Fibroblast of lung (primary cell): ENCODE measurements around the gene ZMYM1. TPM values are rescaled to one million over a fixed set of nuclear protein-coding genes. Genes with fewer than 3 reads are reported as not detected.

Experiments used
- DNase-seq, 2 donors: peaks; one replicate each; pipeline versions ENCODE4 v3.0.0 to v3.0.0-alpha.2; 2010; ENCODE audit warnings: low read depth in 2 of 2
- H2AFZ ChIP-seq: 2 replicates; pipeline ENCODE4 v1.5.1; 2012; ENCODE audit warnings: low read length, control low read depth, inconsistent platforms
- H3K27ac ChIP-seq: 2 replicates; pipeline ENCODE4 v1.5.1; 2011; ENCODE audit warnings: low read length, control low read depth; ENCODE audit not compliant: insufficient read depth
- H3K27me3 ChIP-seq: 2 replicates; pipeline ENCODE4 v1.5.1; 2011; ENCODE audit warnings: mild to moderate bottlenecking, low read length; ENCODE audit not compliant: control insufficient read depth, insufficient read depth
- H3K36me3 ChIP-seq: 2 replicates; pipeline ENCODE4 v1.5.1; 2011; ENCODE audit warnings: low read length; ENCODE audit not compliant: control insufficient read depth, insufficient read depth
- H3K4me1 ChIP-seq: 2 replicates; pipeline ENCODE4 v1.5.1; 2011; ENCODE audit warnings: low read length; ENCODE audit not compliant: control insufficient read depth, insufficient read depth; ENCODE audit errors: extremely low read depth
- H3K4me2 ChIP-seq: 2 replicates; pipeline ENCODE4 v1.5.1; 2011; ENCODE audit warnings: low read length, control low read depth; ENCODE audit not compliant: insufficient read depth; ENCODE audit errors: extremely low read depth
- H3K4me3 ChIP-seq, 4 experiments: fragments of 200-600 bp in 1 of 4; sonication (generic) in 1 of 4; replicated peaks in 1 of 4; 2 replicates each; pipeline ENCODE4 v1.5.1; 2011 to 2016; ENCODE audit warnings: low read length in 4 of 4, low read depth in 3 of 4, mild to moderate bottlenecking in 3 of 4, control low read depth in 2 of 4, inconsistent platforms in 1 of 4, mixed read lengths in 1 of 4; ENCODE audit not compliant: insufficient read depth in 1 of 4; ENCODE audit errors: control extremely low read depth in 1 of 4
- H3K79me2 ChIP-seq: 2 replicates; pipeline ENCODE4 v1.5.1; 2012; ENCODE audit warnings: mild to moderate bottlenecking, low read length, inconsistent platforms; ENCODE audit not compliant: control insufficient read depth, insufficient read depth
- H3K9ac ChIP-seq: 2 replicates; pipeline ENCODE4 v1.5.1; 2011; ENCODE audit warnings: mild to moderate bottlenecking, low read length, control low read depth; ENCODE audit not compliant: insufficient read depth
- H3K9me3 ChIP-seq: 2 replicates; pipeline ENCODE4 v1.5.1; 2012; ENCODE audit warnings: low read depth, low read length; ENCODE audit not compliant: control insufficient read depth, insufficient read depth
- H4K20me1 ChIP-seq: 2 replicates; pipeline ENCODE4 v1.5.1; 2011; ENCODE audit warnings: low read length; ENCODE audit not compliant: control insufficient read depth, insufficient read depth; ENCODE audit errors: extremely low read depth
- EZH2 ChIP-seq: IDR thresholded peaks from 2 replicates; pipeline ENCODE4 v1.5.1; 2012; ENCODE audit warnings: low read length, control low read depth, mild to moderate bottlenecking; ENCODE audit errors: missing control alignments
- polyA plus RNA-seq, 2 donors: library from polyadenylated mRNA; depleted of rRNA in 1 of 2; stranded (reverse) in 1 of 2; unstranded in 1 of 2; fragments of >200 nt; gene quantifications; 2 replicates each; pipeline ENCODE4 v1.2.1, GENCODE V29; 2011 to 2012; ENCODE audit warnings: missing spikeins in 1 of 2
- total RNA-seq: library from RNA; depleted of rRNA; stranded (reverse); fragments of >200 nt; gene quantifications from 2 replicates; pipeline ENCODE4 v1.2.1, GENCODE V29; 2014
- TF ChIP-seq, protein P1 (sequence below), 2 donors: IDR thresholded peaks in 1 of 2; conservative IDR thresholded peaks in 1 of 2; 1 replicate in 1 of 2; 2 replicates in 1 of 2; pipeline ENCODE4 v1.5.1; 2011 to 2012; ENCODE audit warnings: low read length in 2 of 2, control low read depth in 1 of 2, inconsistent platforms in 1 of 2, low read depth in 1 of 2, mild to moderate bottlenecking in 1 of 2

The ZMYM1 gene
- total and polyA plus RNA-seq, 2 donors (not counting 1 experiment from before 2014, with no cell fraction given) = 10.3 to 18.5 TPM

DNA sequence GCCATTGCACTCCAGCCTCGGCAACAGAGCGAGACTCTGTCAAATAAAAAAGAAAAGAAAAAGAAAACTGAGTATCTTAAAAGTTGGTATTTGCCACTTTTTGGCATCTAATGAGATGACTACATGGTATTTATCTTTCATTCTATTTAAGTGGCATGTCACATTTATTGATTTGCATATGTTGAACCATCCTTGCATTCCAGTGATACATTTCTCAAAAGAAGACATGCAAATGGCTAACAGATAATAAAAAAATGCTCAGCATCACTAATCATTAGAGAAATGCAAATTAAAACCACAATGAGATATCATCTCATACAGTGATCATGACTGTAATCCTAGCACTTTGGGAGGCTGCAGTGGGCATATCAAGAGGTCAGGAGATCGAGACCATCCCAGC is 85.7 kb downstream of the ZMYM1 start:
- TF ChIP-seq, protein P1, sequence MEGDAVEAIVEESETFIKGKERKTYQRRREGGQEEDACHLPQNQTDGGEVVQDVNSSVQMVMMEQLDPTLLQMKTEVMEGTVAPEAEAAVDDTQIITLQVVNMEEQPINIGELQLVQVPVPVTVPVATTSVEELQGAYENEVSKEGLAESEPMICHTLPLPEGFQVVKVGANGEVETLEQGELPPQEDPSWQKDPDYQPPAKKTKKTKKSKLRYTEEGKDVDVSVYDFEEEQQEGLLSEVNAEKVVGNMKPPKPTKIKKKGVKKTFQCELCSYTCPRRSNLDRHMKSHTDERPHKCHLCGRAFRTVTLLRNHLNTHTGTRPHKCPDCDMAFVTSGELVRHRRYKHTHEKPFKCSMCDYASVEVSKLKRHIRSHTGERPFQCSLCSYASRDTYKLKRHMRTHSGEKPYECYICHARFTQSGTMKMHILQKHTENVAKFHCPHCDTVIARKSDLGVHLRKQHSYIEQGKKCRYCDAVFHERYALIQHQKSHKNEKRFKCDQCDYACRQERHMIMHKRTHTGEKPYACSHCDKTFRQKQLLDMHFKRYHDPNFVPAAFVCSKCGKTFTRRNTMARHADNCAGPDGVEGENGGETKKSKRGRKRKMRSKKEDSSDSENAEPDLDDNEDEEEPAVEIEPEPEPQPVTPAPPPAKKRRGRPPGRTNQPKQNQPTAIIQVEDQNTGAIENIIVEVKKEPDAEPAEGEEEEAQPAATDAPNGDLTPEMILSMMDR (conservative IDR thresholded peaks at IDR 0.05 in 1 of 2, IDR thresholded peaks at IDR 0.05 in 1 of 2; ENCODE audit: low read depth in 1 of 2, low read length in 2 of 2) = no peak
- TF ChIP-seq EZH2 = no peak
- Histone ChIP-seq H3K4me1 (no peaks in the 10 kb centered on the region), H3K79me2 (no peaks in the 10 kb centered on the region), H3K4me3 (no peak overlapping the region), H3K27me3 (no peaks in the 10 kb centered on the region), H3K9me3 (no peaks in the 10 kb centered on the region), H3K4me2 (no peak overlapping the region), H3K36me3 (no peaks in the 10 kb centered on the region), H2AFZ (no peak overlapping the region), H3K9ac (no peak overlapping the region), H3K27ac (no peak overlapping the region), H4K20me1 (no peaks in the 10 kb centered on the region)
- DNase-seq = no peak

Other genes with a start within 250 kb of the ZMYM1 start
- gene SMIM12, start 219.6 kb upstream of the ZMYM1 start, total RNA-seq = 14.4 and 18.2 TPM in 2 replicates
- gene SMIM12, start 219.6 kb upstream of the ZMYM1 start, polyA plus RNA-seq = 59.7 and 66.0 TPM in 2 replicates
- not detected in 2 replicates for gene DLGAP3, start 149.7 kb upstream of the ZMYM1 start, total RNA-seq
- gene DLGAP3, start 149.7 kb upstream of the ZMYM1 start, polyA plus RNA-seq = 0.02 TPM in 1 of 2 replicates, not detected in the other
- 31.3 and 36.0 TPM in 2 replicates for gene TMEM35B, start 94.0 kb upstream of the ZMYM1 start, total RNA-seq
- gene TMEM35B, start 94.0 kb upstream of the ZMYM1 start, polyA plus RNA-seq = 33.1 and 45.0 TPM in 2 replicates
- gene ZMYM6, start 47.4 kb upstream of the ZMYM1 start, total RNA-seq = 18.0 and 21.1 TPM in 2 replicates
- gene ZMYM6, start 47.4 kb upstream of the ZMYM1 start, polyA plus RNA-seq = 9.2 and 12.4 TPM in 2 replicates
- gene SFPQ, start 113.8 kb downstream of the ZMYM1 start, total RNA-seq = 138 and 146 TPM in 2 replicates
- gene SFPQ, start 113.8 kb downstream of the ZMYM1 start, polyA plus RNA-seq = 123 and 168 TPM in 2 replicates
- gene ZMYM4, start 189.3 kb downstream of the ZMYM1 start, total RNA-seq = 35.4 and 40.5 TPM in 2 replicates
- 39.2 and 54.1 TPM in 2 replicates for gene ZMYM4, start 189.3 kb downstream of the ZMYM1 start, polyA plus RNA-seq